HEK293 (cell line): Measurements from ENCODE around the gene NEU4.

Experiments used
- CTCF ChIP-seq: fragments of 450-650 bp; formaldehyde crosslinking; IDR thresholded peaks from 2 replicates; pipeline ENCODE4 v1.5.1; 2016; ENCODE audit warnings: missing biosample characterization, missing genetic modification characterization
- REPIN1 ChIP-seq: fragments of 450-650 bp; formaldehyde crosslinking; IDR thresholded peaks from 2 replicates; pipeline ENCODE4 v1.5.1; 2017; ENCODE audit warnings: missing biosample characterization, missing genetic modification characterization, low read depth
- SETDB1 ChIP-seq: IDR thresholded peaks from one replicate; pipeline ENCODE4 v1.6.1; 2017; ENCODE audit warnings: mild to moderate bottlenecking, low read length, moderate library complexity, mixed read lengths; ENCODE audit not compliant: insufficient read length
- ZNF24 ChIP-seq: fragments of 450-650 bp; formaldehyde crosslinking; IDR thresholded peaks from 2 replicates; pipeline ENCODE4 v1.5.1; 2016; ENCODE audit warnings: missing biosample characterization, missing genetic modification characterization
- ZNF501 ChIP-seq: fragments of 450-650 bp; formaldehyde crosslinking; IDR thresholded peaks from 2 replicates; pipeline ENCODE4 v1.5.1; 2016; ENCODE audit warnings: missing biosample characterization, missing genetic modification characterization
- ZNF513 ChIP-seq: fragments of 450-650 bp; IDR thresholded peaks from 2 replicates; pipeline ENCODE4 v1.5.1; 2018; ENCODE audit warnings: missing biosample characterization, missing genetic modification characterization
- ZNF518A ChIP-seq: fragments of 450-650 bp; formaldehyde crosslinking; conservative IDR thresholded peaks from 2 replicates; pipeline ENCODE4 v1.5.1; 2016; ENCODE audit warnings: low read depth, missing biosample characterization, missing genetic modification characterization
- ZNF530 ChIP-seq: fragments of 450-650 bp; formaldehyde crosslinking; IDR thresholded peaks from 2 replicates; pipeline ENCODE4 v1.5.1; 2016; ENCODE audit warnings: low read depth, missing biosample characterization, missing genetic modification characterization
- ZNF654 ChIP-seq: fragments of 450-650 bp; formaldehyde crosslinking; IDR thresholded peaks from 2 replicates; pipeline ENCODE4 v1.5.1; 2016; ENCODE audit warnings: low read depth, missing biosample characterization, missing genetic modification characterization
- ZNF777 ChIP-seq: fragments of 450-650 bp; formaldehyde crosslinking; IDR thresholded peaks from 2 replicates; pipeline ENCODE4 v1.5.1; 2017; ENCODE audit warnings: missing biosample characterization, missing genetic modification characterization, borderline replicate concordance
- ZNF830 ChIP-seq: fragments of 450-650 bp; IDR thresholded peaks from 2 replicates; pipeline ENCODE4 v1.5.0; 2018; ENCODE audit warnings: missing biosample characterization, missing genetic modification characterization, low read depth, mild to moderate bottlenecking, moderate library complexity
- ZSCAN18 ChIP-seq: fragments of 450-650 bp; formaldehyde crosslinking; IDR thresholded peaks from 2 replicates; pipeline ENCODE4 v1.5.1; 2016; ENCODE audit warnings: missing biosample characterization, missing genetic modification characterization
- TF ChIP-seq, protein P1 (sequence below): fragments of 450-650 bp; formaldehyde crosslinking; IDR thresholded peaks from 2 replicates; pipeline ENCODE4 v1.5.1; 2016; ENCODE audit warnings: missing biosample characterization, missing genetic modification characterization
- TF ChIP-seq, protein P2 (sequence below): fragments of 450-650 bp; formaldehyde crosslinking; IDR thresholded peaks from 2 replicates; pipeline ENCODE4 v1.5.1; 2016; ENCODE audit warnings: missing biosample characterization, missing genetic modification characterization, low read depth

GRCh38 chr2:241770936-241771285, 38.1 kb upstream of the NEU4 start:
- no peak for TF ChIP-seq CTCF (tag by site-specific recombination)
- no peak for TF ChIP-seq ZNF518A (tag by site-specific recombination)
- no peak for TF ChIP-seq ZNF530 (tag by site-specific recombination)
- no peak for TF ChIP-seq REPIN1 (tag by site-specific recombination)
- no peak for TF ChIP-seq SETDB1
- TF ChIP-seq ZNF830 (tag by site-specific recombination): no peak
- no peak for TF ChIP-seq ZNF501 (tag by site-specific recombination)
- TF ChIP-seq ZNF777 (tag by site-specific recombination): no peak
- TF ChIP-seq, protein P1, sequence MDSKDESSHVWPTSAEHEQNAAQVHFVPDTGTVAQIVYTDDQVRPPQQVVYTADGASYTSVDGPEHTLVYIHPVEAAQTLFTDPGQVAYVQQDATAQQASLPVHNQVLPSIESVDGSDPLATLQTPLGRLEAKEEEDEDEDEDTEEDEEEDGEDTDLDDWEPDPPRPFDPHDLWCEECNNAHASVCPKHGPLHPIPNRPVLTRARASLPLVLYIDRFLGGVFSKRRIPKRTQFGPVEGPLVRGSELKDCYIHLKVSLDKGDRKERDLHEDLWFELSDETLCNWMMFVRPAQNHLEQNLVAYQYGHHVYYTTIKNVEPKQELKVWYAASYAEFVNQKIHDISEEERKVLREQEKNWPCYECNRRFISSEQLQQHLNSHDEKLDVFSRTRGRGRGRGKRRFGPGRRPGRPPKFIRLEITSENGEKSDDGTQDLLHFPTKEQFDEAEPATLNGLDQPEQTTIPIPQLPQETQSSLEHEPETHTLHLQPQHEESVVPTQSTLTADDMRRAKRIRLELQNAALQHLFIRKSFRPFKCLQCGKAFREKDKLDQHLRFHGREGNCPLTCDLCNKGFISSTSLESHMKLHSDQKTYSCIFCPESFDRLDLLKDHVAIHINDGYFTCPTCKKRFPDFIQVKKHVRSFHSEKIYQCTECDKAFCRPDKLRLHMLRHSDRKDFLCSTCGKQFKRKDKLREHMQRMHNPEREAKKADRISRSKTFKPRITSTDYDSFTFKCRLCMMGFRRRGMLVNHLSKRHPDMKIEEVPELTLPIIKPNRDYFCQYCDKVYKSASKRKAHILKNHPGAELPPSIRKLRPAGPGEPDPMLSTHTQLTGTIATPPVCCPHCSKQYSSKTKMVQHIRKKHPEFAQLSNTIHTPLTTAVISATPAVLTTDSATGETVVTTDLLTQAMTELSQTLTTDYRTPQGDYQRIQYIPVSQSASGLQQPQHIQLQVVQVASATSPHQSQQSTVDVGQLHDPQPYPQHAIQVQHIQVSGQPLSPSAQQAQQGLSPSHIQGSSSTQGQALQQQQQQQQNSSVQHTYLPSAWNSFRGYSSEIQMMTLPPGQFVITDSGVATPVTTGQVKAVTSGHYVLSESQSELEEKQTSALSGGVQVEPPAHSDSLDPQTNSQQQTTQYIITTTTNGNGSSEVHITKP: no peak
- TF ChIP-seq, protein P2, sequence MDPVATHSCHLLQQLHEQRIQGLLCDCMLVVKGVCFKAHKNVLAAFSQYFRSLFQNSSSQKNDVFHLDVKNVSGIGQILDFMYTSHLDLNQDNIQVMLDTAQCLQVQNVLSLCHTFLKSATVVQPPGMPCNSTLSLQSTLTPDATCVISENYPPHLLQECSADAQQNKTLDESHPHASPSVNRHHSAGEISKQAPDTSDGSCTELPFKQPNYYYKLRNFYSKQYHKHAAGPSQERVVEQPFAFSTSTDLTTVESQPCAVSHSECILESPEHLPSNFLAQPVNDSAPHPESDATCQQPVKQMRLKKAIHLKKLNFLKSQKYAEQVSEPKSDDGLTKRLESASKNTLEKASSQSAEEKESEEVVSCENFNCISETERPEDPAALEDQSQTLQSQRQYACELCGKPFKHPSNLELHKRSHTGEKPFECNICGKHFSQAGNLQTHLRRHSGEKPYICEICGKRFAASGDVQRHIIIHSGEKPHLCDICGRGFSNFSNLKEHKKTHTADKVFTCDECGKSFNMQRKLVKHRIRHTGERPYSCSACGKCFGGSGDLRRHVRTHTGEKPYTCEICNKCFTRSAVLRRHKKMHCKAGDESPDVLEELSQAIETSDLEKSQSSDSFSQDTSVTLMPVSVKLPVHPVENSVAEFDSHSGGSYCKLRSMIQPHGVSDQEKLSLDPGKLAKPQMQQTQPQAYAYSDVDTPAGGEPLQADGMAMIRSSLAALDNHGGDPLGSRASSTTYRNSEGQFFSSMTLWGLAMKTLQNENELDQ (tag by site-specific recombination): no peak
- TF ChIP-seq ZSCAN18: no peak
- no peak for TF ChIP-seq ZNF654 (tag by site-specific recombination)
- TF ChIP-seq ZNF24 (tag by site-specific recombination): no peak
- no peak for TF ChIP-seq ZNF513 (tag by site-specific recombination)
